DLD1 (cell line): ENCODE data around the gene SLX4IP.
"Not testable (repeated sequence)": the region's sequence is repeated elsewhere in the genome, so short reads cannot be mapped to it uniquely, and the experiment has no call there.

ENCODE experiments used
- in situ Hi-C: cut with HindIII; loops from 2 replicates; pipeline ENCODE4 v1.10.0; 2017; ENCODE audit warnings: low sequenced_read_pairs

Gene SLX4IP

GRCh38 chr20:10595985-10596384, 160.9 kb downstream of the SLX4IP start:
- in situ Hi-C loops = no loop called here

- in situ Hi-C loops = no loop called here
Measured at GRCh38 chr20:10596710-10597121, 161.6 kb downstream of the SLX4IP start.

GRCh38 chr20:10597637-10598036, 162.5 kb downstream of the SLX4IP start:
- in situ Hi-C loops = no loop called here

GRCh38 chr20:10602221-10602871, 167.2 kb downstream of the SLX4IP start:
- in situ Hi-C loops = no loop called here

- in situ Hi-C loops = no loop called here
Measured at GRCh38 chr20:10603378-10603777, 168.3 kb downstream of the SLX4IP start.

GRCh38 chr20:10603971-10604864, 169.1 kb downstream of the SLX4IP start:
- in situ Hi-C loops = no loop called here

- in situ Hi-C loops = no loop called here
Measured at GRCh38 chr20:10604865-10605440, 169.8 kb downstream of the SLX4IP start.

- in situ Hi-C loops = no loop called here
Measured at GRCh38 chr20:10605547-10606195, 170.6 kb downstream of the SLX4IP start.

GRCh38 chr20:10609276-10609675, 174.2 kb downstream of the SLX4IP start:
- in situ Hi-C loops = no loop called here

- in situ Hi-C loops = no loop called here
Measured at GRCh38 chr20:10609770-10610169, 174.7 kb downstream of the SLX4IP start.

GRCh38 chr20:10610251-10610650, 175.1 kb downstream of the SLX4IP start:
- in situ Hi-C loops = no loop called here

- in situ Hi-C loops = no loop called here
Measured at GRCh38 chr20:10611357-10611756, 176.3 kb downstream of the SLX4IP start.

GRCh38 chr20:10613426-10613825, 178.3 kb downstream of the SLX4IP start:
- in situ Hi-C loops = not testable (repeated sequence)

GRCh38 chr20:10613911-10614310, 178.8 kb downstream of the SLX4IP start:
- in situ Hi-C loops = no loop called here

GRCh38 chr20:10616212-10616611, 181.1 kb downstream of the SLX4IP start:
- in situ Hi-C loops = no loop called here

GRCh38 chr20:10617549-10618133, 182.5 kb downstream of the SLX4IP start:
- in situ Hi-C loops = not testable (repeated sequence)

GRCh38 chr20:10618611-10619245, 183.6 kb downstream of the SLX4IP start:
- in situ Hi-C loops = no loop called here

- in situ Hi-C loops = no loop called here
Measured at GRCh38 chr20:10619427-10619826, 184.3 kb downstream of the SLX4IP start.

GRCh38 chr20:10621149-10621548, 186.0 kb downstream of the SLX4IP start:
- in situ Hi-C loops = no loop called here

GRCh38 chr20:10622657-10623418, 187.7 kb downstream of the SLX4IP start:
- in situ Hi-C loops = no loop called here
